ENCODE measurements around the gene CENPP.

- no peak for TF ChIP-seq CTCF (IDR thresholded peaks at IDR 0.05)
- TF ChIP-seq POLR2A (IDR thresholded peaks at IDR 0.05), result no peak
Observed at GRCh38 chr9:92576175-92576574, 250.4 kb downstream of the CENPP start.

Data from transverse colon (tissue), 3 donors.